Measurements from ENCODE around the gene SLC29A2.
"Not testable (repeated sequence)": the region's sequence is repeated elsewhere in the genome, so short reads cannot be mapped to it uniquely, and the experiment has no call there.

The SLC29A2 gene

DNA sequence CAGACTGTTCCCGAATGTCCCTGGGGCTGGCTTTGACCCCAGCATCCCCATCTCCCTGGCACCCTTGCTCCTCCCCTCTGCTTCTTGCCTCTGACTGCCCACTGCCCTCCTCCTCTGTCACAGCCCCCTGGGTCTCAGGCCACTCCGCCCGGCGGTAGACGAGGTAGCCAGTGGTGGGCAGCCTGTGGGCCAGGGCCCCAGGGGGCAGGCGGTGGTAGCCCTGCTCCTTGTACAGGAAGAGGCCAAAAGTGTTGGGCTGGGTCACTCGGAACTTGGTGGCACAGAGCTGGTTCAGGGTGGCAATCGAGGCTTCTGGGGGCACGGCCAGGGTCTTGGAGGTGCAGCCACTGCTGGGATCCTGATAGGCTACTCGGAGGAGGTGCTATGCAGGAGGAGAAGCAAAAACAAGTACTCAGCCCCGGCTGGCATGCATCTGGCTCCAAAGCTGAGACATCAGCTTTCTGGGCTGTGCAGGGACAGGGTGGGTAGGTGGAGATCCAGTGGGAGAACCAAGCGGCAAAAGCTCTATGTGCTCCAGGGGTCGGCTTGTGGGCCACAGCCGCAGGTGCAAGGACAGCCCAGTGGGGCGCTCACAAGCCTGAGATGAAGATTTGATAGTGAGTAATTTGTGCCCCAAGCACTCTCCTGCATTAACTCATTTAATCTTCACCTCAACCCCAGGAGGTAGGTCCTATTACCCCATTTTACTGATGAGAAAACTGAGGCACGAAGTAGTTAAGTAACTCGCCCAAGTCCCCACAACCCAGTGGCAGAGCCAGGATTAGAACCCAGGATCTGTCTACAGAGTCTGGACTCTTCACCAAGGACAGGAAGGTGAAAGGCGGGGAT is 39.0 kb downstream of the SLC29A2 start:
- DNase-seq, result no peak

DNA sequence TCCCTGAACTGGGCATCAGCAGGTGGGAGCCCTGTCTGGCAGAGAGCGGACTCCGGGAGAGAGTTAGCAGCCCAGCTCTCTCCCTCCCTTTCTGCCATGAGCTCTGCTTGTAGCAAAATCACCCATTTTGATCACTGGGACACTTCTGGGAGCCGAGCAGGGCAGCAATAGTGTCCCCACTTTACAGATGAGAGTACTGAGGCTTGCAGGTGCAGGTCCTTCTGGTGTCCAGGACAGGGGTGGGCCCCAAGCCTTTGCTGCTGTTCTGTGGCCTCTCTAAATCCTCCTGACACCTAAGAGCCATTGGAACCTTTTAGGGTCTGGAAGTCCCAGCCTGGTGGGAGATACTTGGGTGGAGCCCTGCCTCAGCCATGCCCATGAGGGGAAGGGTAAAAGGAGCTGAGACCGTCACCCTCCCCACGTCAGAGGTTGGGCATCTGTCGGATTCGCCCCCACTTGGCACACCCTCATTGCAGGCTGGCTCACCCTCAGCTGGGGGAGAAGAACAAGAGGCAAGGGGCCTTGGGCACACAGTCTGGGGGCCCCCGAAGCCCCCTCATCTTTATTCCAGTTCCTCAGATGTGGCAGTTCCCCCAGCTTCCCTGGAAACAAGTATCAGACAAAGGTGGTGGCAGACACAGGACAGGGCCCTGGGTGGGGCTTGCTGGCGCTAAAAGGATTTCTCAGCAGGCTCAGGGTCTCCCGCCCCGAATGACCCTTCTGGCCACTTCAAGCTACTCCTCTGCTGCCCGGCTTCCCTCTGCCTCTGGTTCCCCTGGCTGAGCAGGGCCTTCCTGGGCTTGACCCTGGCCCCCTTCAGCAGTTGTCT is 39.8 kb downstream of the SLC29A2 start:
- DNase-seq, result no peak

GRCh38 chr11:66330931-66331330 is 40.6 kb downstream of the SLC29A2 start:
- DNase-seq, result no peak

GRCh38 chr11:66329165-66329673 is 42.3 kb downstream of the SLC29A2 start:
- no peak for DNase-seq

DNA sequence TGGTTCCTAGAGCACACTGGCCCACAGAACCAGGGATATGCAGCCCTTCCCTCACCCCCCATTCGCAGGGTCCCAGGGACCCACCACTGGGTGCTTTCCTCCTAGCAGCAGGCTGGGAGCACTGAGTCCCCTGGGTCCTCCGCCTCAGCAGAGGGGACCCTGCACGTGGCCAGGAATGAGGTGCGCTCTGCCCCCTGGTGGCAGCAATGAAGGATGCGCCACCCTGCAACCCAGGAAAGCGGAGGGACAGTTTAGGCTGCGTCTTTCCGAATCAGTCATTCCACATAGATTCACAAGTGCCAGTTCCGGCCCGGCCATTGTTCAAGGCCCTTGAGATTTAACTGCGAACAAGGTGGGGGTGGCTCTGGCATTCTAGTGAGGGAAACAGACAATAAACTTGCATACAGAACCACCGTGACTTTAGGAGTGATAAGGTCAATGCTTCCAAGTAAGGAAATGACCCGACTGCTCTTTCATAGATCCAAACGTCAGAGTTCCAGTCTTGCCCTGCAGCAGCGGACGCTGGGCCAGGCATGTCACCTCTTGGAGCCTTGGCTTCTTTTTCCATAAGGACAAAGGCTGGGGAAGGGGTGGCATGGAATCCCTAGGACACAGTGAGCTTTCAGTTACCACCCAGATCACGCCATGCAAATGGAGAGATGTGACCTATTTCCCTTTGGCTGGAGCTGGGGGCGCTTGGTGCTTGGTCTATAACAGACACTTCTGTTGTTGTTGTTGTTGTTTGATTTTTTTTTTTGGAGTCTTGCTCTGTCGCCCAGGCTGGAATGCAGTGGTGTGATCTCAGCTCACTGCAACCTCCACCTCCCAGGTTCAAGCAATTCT is 43.0 kb downstream of the SLC29A2 start:
- DNase-seq, result peak; percentile 81

- DNase-seq, result no peak
Observed at GRCh38 chr11:66328031-66328301, 43.6 kb downstream of the SLC29A2 start.

DNA sequence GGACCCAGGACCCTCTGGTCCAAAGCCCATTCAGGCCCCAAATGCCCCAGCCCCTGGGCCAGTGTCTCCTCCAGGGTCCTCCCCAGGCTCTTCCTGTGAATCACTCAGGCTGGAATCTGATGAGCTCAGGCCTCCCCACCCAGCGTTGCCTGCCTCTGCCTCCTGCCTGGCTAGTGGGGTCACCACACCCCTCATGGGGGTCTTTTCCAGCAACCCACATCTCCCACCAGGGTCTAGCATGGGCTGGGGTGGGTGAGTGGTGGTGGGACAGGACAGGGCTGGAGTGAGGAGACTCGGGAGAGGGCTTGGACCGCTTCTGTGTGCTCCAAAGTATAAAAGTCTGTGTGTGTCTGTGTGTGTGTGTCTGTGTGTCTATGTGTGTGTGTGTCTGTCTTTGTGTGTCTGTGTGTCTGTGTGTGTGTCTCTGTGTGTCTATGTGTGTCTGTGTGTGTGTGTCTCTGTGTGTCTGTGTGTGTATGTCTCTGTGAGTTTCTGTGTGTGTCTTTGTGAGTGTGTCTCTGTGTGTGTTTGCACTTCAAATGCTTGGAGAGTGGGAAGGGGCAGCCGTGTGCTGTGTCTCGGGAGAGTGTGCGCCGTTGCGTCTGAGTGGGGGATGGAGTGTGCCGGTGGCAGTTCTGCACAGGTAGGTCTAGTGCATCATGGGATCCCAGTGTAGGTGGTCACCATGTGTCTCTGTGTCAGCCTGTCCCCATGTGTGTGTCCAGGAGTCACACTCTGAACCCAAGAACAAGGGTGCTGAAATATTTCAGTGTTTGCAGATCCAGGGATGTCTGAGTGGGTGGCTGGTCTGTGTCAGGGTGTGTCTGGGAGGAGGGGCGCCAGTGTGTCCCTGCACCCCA is 44.2 kb downstream of the SLC29A2 start:
- no peak for DNase-seq

DNA sequence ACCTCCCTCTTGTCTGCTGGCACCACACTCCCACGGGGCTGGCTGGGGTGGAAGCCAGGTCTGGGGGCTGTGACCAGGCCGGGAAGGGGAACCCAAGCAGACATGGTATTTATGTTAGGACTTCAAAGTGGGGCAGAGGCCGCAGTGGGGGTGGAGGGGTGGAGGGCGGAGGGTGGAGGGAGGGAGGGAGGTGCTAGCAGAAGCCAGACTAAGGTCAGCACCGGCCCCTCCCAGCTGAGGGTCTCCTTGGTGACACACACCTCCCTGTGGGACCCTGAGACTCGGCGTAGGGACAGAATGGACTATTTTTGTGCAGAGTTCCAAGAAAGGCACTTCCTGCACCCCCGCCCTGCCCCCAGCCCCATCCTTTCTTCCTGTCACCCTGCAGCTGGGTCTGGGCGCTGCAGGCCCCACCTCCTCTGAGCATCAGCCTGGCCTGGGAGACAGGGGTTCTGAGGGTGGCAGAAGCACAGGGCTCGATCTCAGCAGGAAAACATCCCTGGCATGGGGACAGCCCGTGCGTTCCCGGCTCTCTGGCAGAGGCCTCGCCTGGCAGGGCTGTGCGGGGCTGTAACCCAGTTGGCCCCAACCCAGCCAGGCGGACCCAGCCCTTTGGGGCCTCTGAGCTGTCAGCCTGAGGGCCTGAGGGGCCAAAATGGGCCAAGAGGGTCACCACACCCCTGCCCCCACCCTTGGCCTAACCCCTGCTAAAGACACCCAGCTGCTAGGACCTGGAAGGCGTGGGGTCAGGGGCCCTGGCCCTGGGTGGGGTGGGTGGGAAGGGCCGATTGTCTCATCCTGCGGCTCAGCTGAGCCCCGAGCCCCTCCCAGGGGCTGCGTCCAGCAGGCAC is 45.1 kb downstream of the SLC29A2 start:
- DNase-seq, result peak; percentile 45

DNA sequence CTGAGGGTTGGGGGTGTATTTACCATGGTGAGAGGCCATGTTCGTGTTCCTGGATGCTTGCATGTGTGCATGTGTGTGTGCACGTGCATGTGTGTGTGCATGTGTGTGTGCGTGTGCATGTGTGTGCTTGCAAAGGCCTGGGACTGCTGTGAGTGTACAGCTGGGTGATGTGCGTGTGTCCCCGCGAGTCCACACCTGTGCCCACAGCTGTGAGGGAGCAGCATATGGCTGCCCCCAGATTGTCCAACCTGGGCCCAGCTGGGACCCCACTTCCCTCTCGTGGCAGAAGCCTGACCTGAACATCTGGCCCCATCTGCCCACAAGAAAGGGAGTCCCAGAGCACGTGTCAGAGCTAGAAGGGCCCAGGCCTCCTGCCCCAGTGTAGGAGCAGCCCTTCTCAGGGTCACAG is 46.3 kb downstream of the SLC29A2 start:
- no peak for DNase-seq

- no peak for DNase-seq
Observed at GRCh38 chr11:66324664-66325063, 46.9 kb downstream of the SLC29A2 start.

- DNase-seq, result no peak
Observed at GRCh38 chr11:66323684-66324083, 47.9 kb downstream of the SLC29A2 start.

DNA sequence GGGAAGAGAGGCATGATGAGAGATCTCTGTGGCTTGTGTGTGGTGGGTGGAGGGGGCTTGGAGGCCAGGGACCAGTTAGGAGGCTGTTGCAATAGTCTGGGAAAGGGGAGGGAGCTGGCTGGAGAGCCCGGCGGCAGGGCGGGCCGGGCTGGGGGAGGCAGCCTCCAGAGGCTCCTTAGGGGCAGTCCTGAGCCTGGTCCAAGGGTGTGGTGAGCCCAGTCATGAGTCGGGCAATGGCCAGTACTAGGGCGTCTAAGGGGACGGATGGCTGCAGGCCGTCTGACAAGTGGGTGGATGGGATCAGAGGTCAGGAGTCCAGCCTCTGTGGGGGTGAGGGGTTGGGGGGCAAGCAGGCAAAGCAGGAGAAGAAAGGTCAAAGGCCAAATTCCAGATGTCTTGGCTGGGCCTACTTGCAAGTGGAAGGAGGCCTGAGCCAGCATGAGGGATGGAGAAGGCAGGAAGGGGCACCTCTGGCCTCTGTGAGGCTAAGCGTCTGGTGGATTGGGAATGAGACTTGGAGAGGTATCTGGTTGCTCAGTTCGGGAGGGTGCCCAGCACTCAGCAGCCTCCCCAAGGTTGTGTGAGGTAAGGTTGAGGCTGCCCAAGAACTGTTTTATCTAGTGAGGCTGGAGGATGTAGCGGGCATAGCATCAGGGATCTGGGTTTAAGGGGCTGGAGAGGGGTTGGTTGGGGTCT is 48.7 kb downstream of the SLC29A2 start:
- no peak for DNase-seq

DNA sequence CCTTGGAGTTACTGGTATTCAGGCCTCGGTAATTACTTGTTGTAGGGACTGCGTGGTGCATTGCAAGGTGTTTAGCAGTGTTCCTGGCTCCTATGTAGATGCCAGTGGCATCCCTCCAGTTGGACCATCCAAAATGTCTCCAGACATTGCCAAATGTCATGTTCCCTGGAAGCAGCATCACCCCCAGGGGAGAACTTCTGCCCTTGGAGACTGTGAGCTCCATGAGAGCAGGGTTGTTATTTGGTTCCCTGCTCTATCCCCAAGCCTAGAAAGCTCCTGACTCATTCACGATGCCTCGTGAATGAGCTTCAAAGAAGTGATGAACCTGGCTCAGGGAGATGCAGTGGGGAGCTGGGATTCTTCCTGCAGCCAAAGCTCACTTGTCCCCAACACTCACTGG is 50.0 kb downstream of the SLC29A2 start:
- DNase-seq, result no peak

- DNase-seq, result not testable (repeated sequence)
Observed at GRCh38 chr11:66320748-66321147, 50.8 kb downstream of the SLC29A2 start.

DNA sequence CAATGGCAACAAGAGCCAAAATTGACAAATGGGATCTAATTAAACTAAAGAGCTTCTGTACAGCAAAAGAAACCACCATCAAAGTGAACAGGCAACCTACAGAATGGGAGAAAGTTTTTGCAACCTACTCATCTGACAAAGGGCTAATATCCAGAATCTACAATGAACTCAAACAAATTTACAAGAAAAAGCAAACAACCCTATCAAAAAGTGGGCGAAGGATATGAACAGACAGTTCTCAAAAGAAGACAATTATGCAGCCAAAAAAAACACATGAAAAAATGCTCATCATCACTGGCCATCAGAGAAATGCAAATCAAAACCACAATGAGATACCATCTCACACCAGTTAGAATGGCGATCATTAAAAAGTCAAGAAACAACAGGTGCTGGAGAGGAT is 51.3 kb downstream of the SLC29A2 start:
- DNase-seq, result not testable (repeated sequence)

DNA sequence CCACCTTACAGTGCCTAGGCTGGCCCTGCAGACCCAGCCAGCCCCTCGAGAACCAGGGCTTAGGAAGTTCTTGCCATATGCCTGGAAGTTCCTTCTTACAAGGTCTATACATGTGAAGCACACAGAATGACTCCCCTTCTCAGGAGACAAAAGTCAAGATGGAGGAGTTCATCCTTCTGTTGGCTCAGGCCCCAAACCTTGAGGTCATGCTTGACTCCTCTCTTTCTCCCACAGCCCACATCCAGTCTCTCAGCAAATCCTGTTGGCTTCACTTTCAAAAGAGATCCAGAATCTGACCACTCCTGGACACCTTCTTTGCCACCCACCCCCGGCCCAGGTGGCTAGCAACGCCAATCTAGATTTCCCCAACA is 53.0 kb downstream of the SLC29A2 start:
- no peak for DNase-seq

DNA sequence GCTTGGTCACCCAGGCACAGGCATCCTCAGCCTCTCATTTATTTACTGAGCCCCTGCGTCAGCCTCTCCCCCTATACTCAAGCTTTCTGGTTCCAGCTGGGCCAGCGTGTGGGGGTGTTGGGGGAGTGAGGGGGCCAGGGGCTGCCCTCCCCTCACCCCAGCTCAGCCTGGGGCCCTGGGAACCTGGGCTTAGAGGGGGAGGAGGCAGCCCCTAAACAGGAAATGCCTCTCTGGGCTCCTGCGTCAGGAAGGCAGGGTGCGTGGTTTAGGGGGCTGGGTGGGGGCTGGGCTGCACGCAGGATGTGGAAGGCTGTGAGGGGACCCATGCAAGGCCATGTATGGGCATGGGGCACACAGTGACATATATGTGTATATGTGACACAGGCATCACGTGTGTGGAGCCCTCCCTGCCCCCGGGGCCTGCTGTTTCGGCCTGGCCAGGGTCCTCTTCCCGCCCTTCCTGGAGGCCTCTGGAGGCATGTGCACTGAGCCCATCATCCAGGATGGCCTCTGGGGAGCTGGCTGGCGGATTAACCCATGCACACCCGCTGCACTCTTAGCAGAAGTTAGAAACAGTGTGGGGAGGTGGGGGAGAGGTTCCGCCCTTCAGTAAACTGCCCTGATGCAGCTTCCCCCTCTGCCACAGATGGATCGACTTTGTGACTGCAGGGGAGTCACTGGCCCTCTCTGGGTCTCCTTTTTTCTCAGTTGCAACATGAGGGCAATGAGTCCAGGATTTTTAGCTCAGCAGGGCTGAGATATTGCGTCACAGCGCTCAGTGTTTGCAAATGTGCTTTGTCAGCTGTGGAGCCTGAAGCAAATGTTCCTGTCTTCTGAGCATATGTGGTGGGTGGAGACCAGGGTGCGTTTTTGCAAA is 53.6 kb downstream of the SLC29A2 start:
- DNase-seq, result no peak

DNA sequence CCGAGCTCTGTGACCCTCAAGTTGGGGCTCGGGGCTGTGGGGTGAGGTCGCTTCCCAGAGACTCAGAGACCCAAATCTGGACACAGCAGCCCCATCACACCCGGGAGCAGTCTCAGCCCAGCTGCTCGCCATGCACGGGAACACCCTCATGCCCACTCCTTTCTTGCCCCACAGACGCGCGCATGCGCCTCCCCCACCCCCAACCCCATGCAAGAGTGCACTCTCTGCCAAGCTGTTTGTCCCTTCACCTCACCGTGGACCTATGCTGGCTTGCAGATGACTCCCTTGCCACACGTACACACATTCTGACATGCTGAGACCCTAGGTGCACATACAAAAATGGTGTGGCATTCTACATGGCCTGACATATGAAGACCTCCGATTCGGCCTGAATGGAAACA is 54.2 kb downstream of the SLC29A2 start:
- peak; percentile 53 for DNase-seq

GRCh38 chr11:66316849-66317251 is 54.7 kb downstream of the SLC29A2 start, which contains the start of gene CD248:
CD248 (minus strand) TSS chr11:66317044; CDS start chr11:66317027, 17 bp downstream.
- DNase-seq, result no peak

Data from activated naive CD4-positive, alpha-beta T cell treated with anti-CD3 and anti-CD28 coated beads, Interleukin-2, amount 50 U/mL, for 16 hours (primary cell).